GOT3 (cell line): ENCODE data around the gene BAHCC1.
A peak's percentile ranks its signal among the peaks of the same experiment; 100 is the strongest.

Experiments
- DNase-seq: peaks from one replicate; lab custom pipeline; 2025; ENCODE audit warnings: mixed read lengths; lab: John Stamatoyannopoulos, UW

Gene BAHCC1

DNA sequence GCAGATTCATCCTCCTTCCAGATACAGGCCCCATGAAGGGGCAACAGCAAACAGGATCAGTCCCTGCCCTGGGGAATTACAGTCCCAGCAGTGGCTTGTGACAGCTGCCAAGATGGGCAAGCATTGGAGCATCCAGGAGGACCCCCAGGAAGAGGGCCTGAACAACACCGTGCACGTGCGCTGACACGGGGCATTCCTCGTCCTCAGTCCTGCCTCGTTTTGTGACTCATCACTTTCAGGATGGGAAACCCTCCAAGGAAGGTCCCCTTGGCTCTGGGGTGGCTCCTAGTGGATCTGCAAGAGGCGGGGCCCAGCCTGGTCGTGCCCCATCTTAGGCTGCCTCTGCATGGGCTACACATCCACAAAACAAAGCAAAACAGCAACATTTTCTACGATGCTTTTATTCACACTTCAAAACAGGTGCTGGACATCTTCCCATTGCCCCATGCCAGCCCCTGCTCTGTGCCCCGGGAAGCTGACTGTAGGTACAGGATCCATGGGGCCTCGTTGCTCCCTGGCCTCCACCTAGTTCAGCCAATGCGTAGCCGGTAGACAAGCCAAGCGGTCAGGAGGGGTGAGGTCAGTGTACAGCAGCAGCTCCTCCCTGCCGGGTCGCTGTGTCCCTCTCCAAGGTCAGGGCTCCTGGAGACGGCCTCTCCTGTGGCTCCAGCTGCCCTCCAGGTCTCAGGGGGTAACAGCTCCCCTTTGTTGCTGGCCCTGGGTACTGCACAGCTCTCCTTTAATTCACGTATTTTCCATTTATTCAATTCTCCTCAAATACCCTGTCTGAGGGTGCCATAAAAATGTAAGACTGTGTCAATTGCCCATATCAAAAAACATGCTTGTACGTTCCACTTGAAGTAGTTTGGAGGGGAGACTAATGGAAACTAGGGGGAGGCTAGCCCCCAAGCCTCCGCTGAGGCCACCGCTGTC is 85.1 kb downstream of the BAHCC1 start:
- DNase-seq, result no peak

- peak; percentile 32 for DNase-seq
Measured at GRCh38 chr17:81481073-81481799, 86.0 kb downstream of the BAHCC1 start.

GRCh38 chr17:81481815-81482505 is 86.7 kb downstream of the BAHCC1 start:
- DNase-seq, result no peak

DNA sequence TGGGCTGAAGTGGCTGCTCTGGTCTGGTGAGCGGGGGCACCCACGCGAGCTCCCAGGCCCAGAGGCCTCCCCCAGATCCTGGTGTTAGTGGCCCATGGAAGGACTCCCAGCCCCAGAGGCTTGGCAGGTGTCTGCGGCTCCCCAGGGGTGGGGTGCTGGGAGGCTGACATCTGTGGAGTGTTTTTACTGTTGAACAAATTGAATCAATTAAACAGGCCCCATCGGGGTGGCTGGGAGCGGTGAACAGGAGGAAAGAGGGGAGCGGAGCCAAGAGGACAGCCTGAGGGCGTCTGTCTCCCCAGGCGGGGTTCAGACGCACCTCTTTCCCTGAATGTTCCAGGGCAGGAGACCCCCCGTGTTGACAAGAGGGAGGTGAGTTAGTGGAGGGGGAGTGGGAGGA is 87.4 kb downstream of the BAHCC1 start:
- no peak for DNase-seq

DNA sequence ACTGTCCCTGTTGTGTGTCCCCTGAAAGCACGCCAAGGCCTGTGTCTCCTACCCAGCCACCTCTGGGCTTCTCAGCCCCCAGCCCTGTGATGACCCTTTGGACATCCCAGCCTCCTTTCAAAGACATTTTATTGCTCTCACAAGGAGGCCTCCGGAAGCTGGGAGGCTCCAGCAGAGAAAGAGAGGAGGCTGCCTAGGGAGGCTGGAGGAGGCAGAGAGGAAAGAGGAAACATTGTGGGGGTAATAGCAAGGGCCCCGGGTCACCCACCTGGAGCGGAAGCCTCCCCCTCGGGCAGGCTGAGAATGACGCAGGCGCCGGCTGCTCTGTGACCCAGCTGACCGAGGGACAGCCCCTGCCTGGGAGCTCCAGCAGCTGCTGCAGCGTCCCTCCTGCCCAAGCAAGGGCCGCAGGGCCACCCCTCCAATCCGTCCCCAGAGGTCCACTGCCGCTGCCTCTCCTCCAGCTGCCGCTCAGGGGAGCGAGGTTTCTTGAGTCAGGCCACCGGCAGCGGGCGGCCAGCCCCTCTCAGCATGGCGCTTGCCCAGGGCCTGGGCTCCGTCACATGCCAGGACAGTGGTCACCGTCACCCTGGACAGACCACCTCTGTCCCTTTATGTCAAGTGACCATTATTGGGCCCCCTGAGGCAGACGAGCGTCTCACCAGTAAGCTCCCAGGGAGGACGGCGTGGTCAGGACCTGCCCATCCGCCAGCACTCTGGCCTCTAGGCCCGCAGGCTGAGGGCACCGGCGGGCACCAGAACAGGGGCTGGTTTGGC is 88.0 kb downstream of the BAHCC1 start:
- DNase-seq, result no peak

DNA sequence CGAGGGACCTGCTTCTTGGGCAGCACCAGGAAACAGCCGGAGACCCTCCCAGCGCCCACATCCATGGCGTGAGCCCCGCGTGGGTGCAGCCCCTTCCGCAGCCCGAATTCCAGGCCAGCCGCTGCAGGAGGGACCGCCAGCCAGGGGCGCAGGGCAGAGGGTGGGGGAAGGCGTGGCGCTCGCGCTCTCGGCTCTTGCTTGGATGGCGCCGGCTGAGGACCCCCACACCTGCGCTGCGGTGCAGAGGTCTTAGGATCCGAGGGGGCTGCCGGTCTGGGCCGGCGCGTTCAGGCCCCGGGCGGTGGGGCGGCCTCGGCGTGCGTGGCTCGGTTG is 88.6 kb downstream of the BAHCC1 start:
- no peak for DNase-seq

GRCh38 chr17:81484195-81484979 is 89.1 kb downstream of the BAHCC1 start:
- peak; percentile 67 for DNase-seq

- DNase-seq, result no peak
Measured at GRCh38 chr17:81486199-81486810, 91.0 kb downstream of the BAHCC1 start.

- no peak for DNase-seq
Measured at GRCh38 chr17:81487089-81487486, 91.8 kb downstream of the BAHCC1 start.

DNA sequence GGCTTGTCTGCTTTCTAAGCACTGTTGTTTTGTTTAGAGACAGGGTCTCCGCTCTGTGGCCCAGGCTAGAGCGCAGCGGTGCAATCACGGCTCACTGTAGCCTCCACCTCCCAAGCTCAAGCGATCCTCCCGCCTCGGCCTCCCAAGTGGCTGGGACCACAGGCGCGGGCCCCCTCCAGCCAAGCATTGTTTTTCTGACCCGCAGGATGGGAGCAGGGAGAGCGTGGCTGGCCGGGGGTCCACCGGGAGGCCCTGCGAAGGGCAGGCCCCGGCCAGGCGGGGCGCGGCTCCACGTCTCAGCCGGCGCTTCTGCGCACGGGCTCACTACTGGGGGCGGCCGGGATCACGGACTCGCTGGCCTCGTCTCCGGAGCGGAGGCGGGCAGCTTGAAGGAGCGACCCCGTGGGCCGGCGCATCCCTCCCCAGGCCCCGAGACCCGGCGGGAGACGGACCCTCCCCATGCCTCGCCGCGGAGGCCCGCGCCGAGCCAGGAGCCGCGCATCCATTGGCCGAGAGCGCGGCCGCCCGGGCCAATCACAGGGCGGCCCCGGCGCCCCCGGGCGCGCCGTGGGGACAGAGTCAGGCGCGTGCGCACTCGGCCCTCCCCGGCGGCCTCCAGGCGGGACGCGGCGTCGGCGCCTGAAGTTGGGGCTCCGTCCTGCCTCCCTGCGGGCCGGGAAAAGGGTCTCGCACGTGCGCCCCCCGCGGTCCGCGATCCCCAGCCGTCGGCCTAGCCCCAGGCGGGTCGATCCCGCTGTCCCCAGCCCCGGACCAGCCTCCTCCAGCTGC is 92.4 kb downstream of the BAHCC1 start:
- no peak for DNase-seq

GRCh38 chr17:81488276-81488860 is 93.1 kb downstream of the BAHCC1 start:
- DNase-seq, result no peak

DNA sequence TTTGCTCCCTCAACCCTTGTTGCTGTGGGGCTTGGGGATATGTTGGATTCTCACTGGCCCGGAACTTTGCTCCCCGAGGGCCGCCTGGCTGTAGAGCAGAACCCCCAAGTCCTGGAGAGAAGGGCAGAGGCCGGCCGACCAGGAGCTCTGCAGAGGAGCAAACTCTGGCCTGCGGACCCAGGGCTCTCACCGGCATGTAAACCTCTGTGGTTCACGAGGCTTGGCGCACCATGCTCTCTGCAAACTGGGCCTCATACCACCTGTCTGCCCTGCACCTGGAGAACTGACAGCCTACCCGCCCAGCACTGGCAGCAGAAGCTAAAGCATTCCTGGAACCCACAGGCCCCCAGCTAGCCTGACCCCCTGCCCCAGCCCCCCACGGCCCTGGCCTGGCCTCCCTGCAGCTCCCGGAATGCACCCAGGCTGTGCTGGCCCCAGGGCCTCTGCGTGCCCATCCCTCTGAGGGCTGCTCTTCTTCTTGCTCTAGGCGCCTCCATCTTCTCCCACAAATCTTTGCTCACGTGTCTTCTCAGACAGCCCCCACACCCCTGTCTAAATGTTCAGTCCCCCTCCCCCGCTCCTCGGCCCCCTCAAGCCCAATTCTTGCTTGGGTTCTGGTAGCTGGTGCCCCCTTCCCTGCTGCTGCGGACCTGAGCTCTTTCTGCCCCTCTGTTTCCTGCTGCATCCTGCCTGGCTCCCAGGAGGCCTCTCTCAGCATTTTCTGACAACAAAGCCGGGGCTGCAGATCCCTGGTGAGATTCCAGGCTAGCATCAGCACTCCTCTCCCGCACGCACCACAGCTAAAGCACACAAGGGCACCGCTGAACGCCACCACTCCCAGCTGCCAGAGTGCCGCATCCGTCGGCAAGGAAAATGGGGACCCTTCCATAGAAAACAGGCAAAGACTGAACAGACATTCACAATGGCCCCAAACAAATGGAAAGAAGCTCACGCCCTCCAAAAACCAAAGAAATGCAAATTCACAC is 94.0 kb downstream of the BAHCC1 start:
- DNase-seq, result no peak

- DNase-seq, result no peak
Measured at GRCh38 chr17:81489998-81490992, 95.0 kb downstream of the BAHCC1 start.

GRCh38 chr17:81491181-81491581 is 95.9 kb downstream of the BAHCC1 start:
- DNase-seq, result no peak

- no peak for DNase-seq
Measured at GRCh38 chr17:81491761-81492160, 96.5 kb downstream of the BAHCC1 start.

GRCh38 chr17:81492202-81492601 is 96.9 kb downstream of the BAHCC1 start:
- no peak for DNase-seq

DNA sequence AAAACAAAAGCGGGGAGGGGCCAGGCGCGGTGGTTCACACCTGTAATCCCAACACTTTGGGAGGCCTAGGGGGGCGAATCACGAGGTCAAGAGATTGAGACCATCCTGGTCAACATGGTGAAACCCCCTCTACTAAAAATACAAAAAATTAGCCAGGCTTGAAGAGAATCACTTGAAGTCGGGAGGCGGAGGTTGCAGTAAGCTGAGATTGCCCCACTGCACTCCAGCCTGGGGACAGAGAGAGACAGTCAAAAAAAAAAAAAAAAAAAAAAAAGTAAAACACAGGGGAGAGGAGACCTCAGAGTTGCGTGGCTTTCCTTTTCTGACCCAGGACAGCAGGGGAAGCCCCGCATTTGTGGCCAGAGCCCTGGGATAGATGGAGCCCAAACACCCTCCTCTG is 97.4 kb downstream of the BAHCC1 start:
- DNase-seq, result no peak
